K562 (cell line): ENCODE data around the gene PDE11A. TPM values are rescaled to one million over a fixed set of nuclear protein-coding genes. Genes with fewer than 3 reads are reported as not detected.

Experiments
- ATAC-seq: fragments of 200-7000 bp; cut with Tn5 transposase; 3 replicates; pipeline ENCODE4 v1.9.1; 2020; ENCODE audit warnings: moderate library complexity
- BruUV-seq: library from RNA; stranded (reverse); fragments of 400-500 nt; replicated peaks from 2 replicates; lab custom pipeline; 2021; lab: Mats Ljungman, UMichigan
- CTCF ChIA-PET: fragments of 300-600 bp; formaldehyde crosslinking; extraction: SDS; loops from one replicate; lab custom pipeline; 2021; ENCODE audit warnings: low intra/inter-chr PET ratio; lab: Yijun Ruan, JAX
- POLR2A ChIA-PET: fragments of 300-600, 350-650 bp; sonication (Branson Sonifier 250); formaldehyde crosslinking; extraction: SDS; loops from one replicate; lab custom pipeline; 2021; ENCODE audit warnings: antibody characterized with exemption, inconsistent platforms; lab: Yijun Ruan, JAX
- DNase-seq, 4 experiments: peaks; one replicate each; pipeline versions ENCODE4 v3.0.0 to v3.0.0-alpha.2; 2011 to 2018; ENCODE audit warnings: low spot score in 3 of 4, mixed read lengths in 3 of 4; ENCODE audit errors: extremely low read depth in 1 of 4
- FAIRE-seq: peaks from 2 replicates; lab custom pipeline; 2011; peaks lifted over from hg19 to GRCh38; lab: Jason Lieb, UNC
- H2AFZ ChIP-seq: 2 replicates; pipeline ENCODE4 v1.6.0; 2011; ENCODE audit warnings: low read depth, low read length, control low read depth, inconsistent platforms
- H3K27ac ChIP-seq: fragments of 200-600 bp; 3 replicates; pipeline ENCODE4 v1.8.0; 2011; ENCODE audit warnings: low read depth, mild to moderate bottlenecking, control low read depth, inconsistent platforms, low read length, moderate library complexity, mixed read lengths; ENCODE audit errors: extremely low read depth
- H3K27me3 ChIP-seq, 2 experiments: fragments of 300-600 bp in 1 of 2; 2 replicates in 1 of 2; 3 replicates in 1 of 2; pipeline versions ENCODE4 v1.6.0 to v1.8.0; 2011; ENCODE audit warnings: inconsistent platforms in 2 of 2, low read length in 2 of 2, mild to moderate bottlenecking in 1 of 2, mixed read lengths in 1 of 2, moderate library complexity in 1 of 2; ENCODE audit not compliant: control insufficient read depth in 2 of 2, insufficient read depth in 2 of 2
- H3K36me3 ChIP-seq: fragments of 300-600 bp; 3 replicates; pipeline ENCODE4 v1.8.0; 2011; ENCODE audit warnings: mild to moderate bottlenecking, low read length, inconsistent platforms; ENCODE audit not compliant: control insufficient read depth, insufficient read depth
- H3K4me1 ChIP-seq, 2 experiments: fragments of 200-600 bp in 1 of 2; replicated peaks in 1 of 2; 2 replicates in 1 of 2; 3 replicates in 1 of 2; pipeline versions ENCODE4 v1.5.1 to v1.8.0; 2011; ENCODE audit warnings: inconsistent platforms in 2 of 2, low read length in 2 of 2, mild to moderate bottlenecking in 1 of 2, mixed read lengths in 1 of 2, moderate library complexity in 1 of 2; ENCODE audit not compliant: control insufficient read depth in 2 of 2, insufficient read depth in 2 of 2
- H3K4me2 ChIP-seq: 2 replicates; pipeline ENCODE4 v1.6.1; 2011; ENCODE audit warnings: low read length, control low read depth, inconsistent platforms, mixed read lengths; ENCODE audit not compliant: insufficient read depth
- H3K4me3 ChIP-seq: fragments of 200-600 bp; sonication (generic), shearing (Covaris generic); 2 replicates; pipeline ENCODE4 v1.5.1; 2016; ENCODE audit warnings: control low read depth, inconsistent platforms
- H3K79me2 ChIP-seq: fragments of 200-600 bp; 3 replicates; pipeline ENCODE4 v1.8.0; 2011; ENCODE audit warnings: low read length, inconsistent platforms; ENCODE audit not compliant: control insufficient read depth, insufficient read depth
- H3K9ac ChIP-seq, 2 experiments: 2 replicates each; pipeline versions ENCODE4 v1.6.0 to v1.6.1; 2011; ENCODE audit warnings: low read depth in 2 of 2, low read length in 2 of 2, control low read depth in 1 of 2, inconsistent platforms in 1 of 2, mild to moderate bottlenecking in 1 of 2, mixed read lengths in 1 of 2; ENCODE audit not compliant: insufficient read depth in 1 of 2
- H3K9me1 ChIP-seq: one replicate; pipeline ENCODE4 v1.6.0; 2011; ENCODE audit warnings: inconsistent platforms, mild to moderate bottlenecking, low read length, moderate library complexity; ENCODE audit not compliant: control insufficient read depth, insufficient read depth
- H3K9me3 ChIP-seq: replicated peaks from 2 replicates; pipeline ENCODE4 v1.5.1; 2011; ENCODE audit warnings: low read depth, low read length, inconsistent platforms; ENCODE audit not compliant: control insufficient read depth, insufficient read depth
- H4K20me1 ChIP-seq: replicated peaks from 2 replicates; pipeline ENCODE4 v1.6.1; 2011; ENCODE audit warnings: low read length, inconsistent platforms, mixed read lengths; ENCODE audit not compliant: control insufficient read depth, insufficient read depth
- ARID1B ChIP-seq: fragments of 450-650 bp; IDR thresholded peaks from 2 replicates; pipeline ENCODE4 v1.6.1; 2016; ENCODE audit warnings: antibody characterized with exemption, mild to moderate bottlenecking, inconsistent platforms
- ARID2 ChIP-seq: fragments of 450-650 bp; IDR thresholded peaks from 2 replicates; pipeline ENCODE4 v1.6.1; 2017; ENCODE audit warnings: antibody characterized with exemption, mild to moderate bottlenecking
- CTBP1 ChIP-seq: fragments of 450-650 bp; IDR thresholded peaks from 2 replicates; pipeline ENCODE4 v1.6.1; 2016; ENCODE audit warnings: borderline replicate concordance
- ETV1 ChIP-seq: fragments of 450-650 bp; conservative IDR thresholded peaks from 2 replicates; pipeline ENCODE4 v1.6.1; 2016; ENCODE audit warnings: missing genetic modification characterization, control low read depth, low read depth, missing compliant biosample characterization
- EWSR1 ChIP-seq: fragments of 450-650 bp; IDR thresholded peaks from 2 replicates; pipeline ENCODE4 v1.6.1; 2018; ENCODE audit warnings: borderline replicate concordance, mild to moderate bottlenecking, low read depth, moderate library complexity; ENCODE audit not compliant: partially characterized antibody
- GABPA ChIP-seq: fragments of 200-800 bp; sonication (Bioruptor generic); conservative IDR thresholded peaks from 2 replicates; pipeline ENCODE4 v1.6.1; 2016; ENCODE audit warnings: low read depth, missing genetic modification characterization, missing compliant biosample characterization
- HMG20A ChIP-seq: fragments of 450-650 bp; formaldehyde crosslinking; conservative IDR thresholded peaks from 2 replicates; pipeline ENCODE4 v1.4.0; 2020; ENCODE audit warnings: mild to moderate bottlenecking, mixed read lengths
- LCOR ChIP-seq: sonication (generic); formaldehyde crosslinking; IDR thresholded peaks from 2 replicates; pipeline ENCODE4 v1.8.0; 2022; ENCODE audit warnings: mild to moderate bottlenecking, missing genetic modification reagents
- MTF1 ChIP-seq: fragments of 250-450 bp; sonication (Bioruptor Pico); IDR thresholded peaks from 2 replicates; pipeline ENCODE4 v1.9.0; 2021; ENCODE audit warnings: moderate library complexity, mild to moderate bottlenecking, inconsistent platforms, borderline replicate concordance
- TCF7L2 ChIP-seq: fragments of 150-350 bp; IDR thresholded peaks from 2 replicates; pipeline ENCODE4 v1.6.1; 2016; ENCODE audit warnings: low read depth, mild to moderate bottlenecking, low read length, moderate library complexity
- TEAD4 ChIP-seq, 2 experiments: sonication (generic) in 1 of 2; formaldehyde crosslinking in 1 of 2; IDR thresholded peaks; 2 replicates each; pipeline versions ENCODE4 v1.6.1 to v1.8.0; 2012 to 2022; ENCODE audit warnings: borderline replicate concordance in 1 of 2, inconsistent platforms in 1 of 2, low read length in 1 of 2, mild to moderate bottlenecking in 1 of 2, missing genetic modification reagents in 1 of 2
- ZZZ3 ChIP-seq: fragments of 450-650 bp; IDR thresholded peaks from 2 replicates; pipeline ENCODE4 v1.6.1; 2016; ENCODE audit warnings: antibody characterized with exemption, mild to moderate bottlenecking, moderate library complexity
- WGBS: fragments of 100-300 bp; shearing (Covaris generic); methylation state at CpG from one replicate; pipeline ENCODE4 v1.1.6; 2016; ENCODE audit warnings: low coverage, mixed read lengths; ENCODE audit not compliant: insufficient coverage; ENCODE audit errors: missing lambda C conversion rate; 5-methylcytosine and 5-hydroxymethylcytosine counted together
- in situ Hi-C: fragments of 300-500 bp; cut with MboI; formaldehyde crosslinking; loops from 4 replicates; pipeline ENCODE4 v1.15.0; 2018; ENCODE audit warnings: inconsistent platforms, mixed read lengths
- intact Hi-C: fragments of 100-400 bp; cut with micrococcal nuclease; formaldehyde crosslinking; loops from 2 replicates; pipeline ENCODE4 v1.14.2; 2022
- polyA plus RNA-seq, 8 experiments: library from polyadenylated mRNA; depleted of rRNA in 4 of 8; stranded (reverse) in 5 of 8; unstranded in 3 of 8; fragments of >200 nt; fragmentation: Nextera tagmentation in 2 of 8; fragmentation: Illumina TruSeq in 1 of 8; extraction: Ambion mirVana in 2 of 8; extraction: Trizol in 1 of 8; gene quantifications; 2 replicates each; pipeline versions ENCODE4 v1.2.1 to v1.2.3, GENCODE V29; 2011 to 2014; ENCODE audit warnings: inconsistent platforms in 1 of 8, missing spikeins in 1 of 8
- total RNA-seq, 7 experiments: library from RNA; depleted of rRNA in 6 of 7; stranded (reverse); fragments of >200 nt in 6 of 7; fragmentation: Illumina TruSeq in 2 of 7; extraction: Trizol in 2 of 7; gene quantifications; 2 replicates each; pipeline versions ENCODE4 v1.2.1 to v1.2.3, GENCODE V29; 2011 to 2021; ENCODE audit warnings: low replicate concordance in 1 of 7
- TF ChIP-seq, protein P1 (sequence below): fragments of 250-450 bp; sonication (Bioruptor Pico); IDR thresholded peaks from 2 replicates; pipeline ENCODE4 v1.5.0; 2021; ENCODE audit warnings: mild to moderate bottlenecking, moderate library complexity
- TF ChIP-seq, protein P2 (sequence below): fragments of 450-650 bp; IDR thresholded peaks from 2 replicates; pipeline ENCODE4 v1.6.1; 2016
- TF ChIP-seq, protein P3 (sequence below): fragments of 250-450 bp; sonication (Bioruptor Pico); IDR thresholded peaks from 2 replicates; pipeline ENCODE4 v1.4.0; 2020

PDE11A gene
- total and polyA plus RNA-seq, 9 of the 15 experiments (the other 6 are each of a cell fraction or from before 2014, with no cell fraction given): 3.2 to 22.1 (median 5.7) TPM

DNA sequence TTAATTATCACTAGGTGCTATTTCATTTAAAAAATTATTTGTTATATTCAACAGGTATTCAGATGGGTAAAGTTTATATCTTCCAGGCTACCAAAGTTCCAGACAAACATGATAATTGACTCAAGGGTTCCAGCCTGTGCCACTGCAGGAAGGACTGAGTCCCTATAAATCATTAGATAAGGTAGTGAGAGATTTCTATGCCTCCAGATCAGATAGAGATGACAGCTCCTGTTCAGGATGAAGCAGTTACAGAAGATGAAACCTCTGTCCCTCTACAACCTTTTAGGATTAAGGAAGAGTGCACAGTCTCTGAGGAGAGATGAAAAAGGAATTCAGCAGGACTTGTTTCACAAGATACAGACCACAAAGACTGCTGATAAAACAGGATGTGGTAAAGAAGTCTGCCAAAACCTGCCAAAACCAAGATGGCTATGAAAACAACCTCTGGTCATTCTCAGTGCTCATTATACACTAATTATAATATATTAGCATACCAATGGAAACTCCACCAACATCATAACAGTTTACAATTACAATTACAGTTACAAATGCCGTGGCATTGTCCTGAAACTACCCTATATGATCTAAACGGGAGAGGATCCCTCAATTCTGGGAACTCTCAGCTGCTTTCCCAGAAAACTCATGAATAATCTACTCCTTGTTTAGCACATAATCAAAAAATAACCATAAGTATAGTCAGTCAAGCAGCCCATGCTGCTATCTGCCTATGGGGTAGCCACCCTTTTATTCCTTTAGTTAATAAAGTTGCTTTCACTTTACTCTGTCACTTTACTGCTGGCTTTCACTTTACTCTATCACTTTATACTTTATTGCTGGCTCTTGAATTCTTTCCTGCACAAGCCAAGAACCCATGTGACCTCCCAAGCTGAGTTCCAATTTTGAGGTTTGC, 288.5 kb downstream of the PDE11A start:
- Histone ChIP-seq H3K79me2 (no peaks in the 10 kb centered on the region), H3K9ac (no peak overlapping the region), H3K36me3 (no peaks in the 10 kb centered on the region), H3K27me3 (no peaks in the 10 kb centered on the region), H3K9me1 (no peaks in the 10 kb centered on the region), H3K27ac (no peak overlapping the region), H3K4me2 (peak overlapping the region; percentile 6; the same call in 1 of the 2 replicates), H4K20me1 (no peaks in the 10 kb centered on the region), H3K4me1 (peaks cover 0 to 6% of the 10 kb centered on the region in 2 experiments; a peak in 1 of 5 replicates), H2AFZ (peak overlapping the region; percentile 61), H3K9me3 (no peaks in the 10 kb centered on the region), H3K4me3 (no peak overlapping the region)
- FAIRE-seq (no peak), DNase-seq (no peak), ATAC-seq (no peak; the same call in 2 of the 3 replicates)
- POLR2A ChIA-PET: interaction anchor here (0.6 kb wide), 1 partner anchor 16 kb away, joined by 3 read pairs; no protein-coding TSS in a partner anchor
- in situ Hi-C loops: no loop called here
- CTCF ChIA-PET: no interaction called here
- 0% methylated on average over 2 of the region's 2 CpGs for WGBS
- intact Hi-C loops: no loop called here
- no TSS peak for BruUV-seq
- peak; percentile 69 for TF ChIP-seq ETV1 (tag)
- TF ChIP-seq TCF7L2: no peak
- TF ChIP-seq, protein P1, sequence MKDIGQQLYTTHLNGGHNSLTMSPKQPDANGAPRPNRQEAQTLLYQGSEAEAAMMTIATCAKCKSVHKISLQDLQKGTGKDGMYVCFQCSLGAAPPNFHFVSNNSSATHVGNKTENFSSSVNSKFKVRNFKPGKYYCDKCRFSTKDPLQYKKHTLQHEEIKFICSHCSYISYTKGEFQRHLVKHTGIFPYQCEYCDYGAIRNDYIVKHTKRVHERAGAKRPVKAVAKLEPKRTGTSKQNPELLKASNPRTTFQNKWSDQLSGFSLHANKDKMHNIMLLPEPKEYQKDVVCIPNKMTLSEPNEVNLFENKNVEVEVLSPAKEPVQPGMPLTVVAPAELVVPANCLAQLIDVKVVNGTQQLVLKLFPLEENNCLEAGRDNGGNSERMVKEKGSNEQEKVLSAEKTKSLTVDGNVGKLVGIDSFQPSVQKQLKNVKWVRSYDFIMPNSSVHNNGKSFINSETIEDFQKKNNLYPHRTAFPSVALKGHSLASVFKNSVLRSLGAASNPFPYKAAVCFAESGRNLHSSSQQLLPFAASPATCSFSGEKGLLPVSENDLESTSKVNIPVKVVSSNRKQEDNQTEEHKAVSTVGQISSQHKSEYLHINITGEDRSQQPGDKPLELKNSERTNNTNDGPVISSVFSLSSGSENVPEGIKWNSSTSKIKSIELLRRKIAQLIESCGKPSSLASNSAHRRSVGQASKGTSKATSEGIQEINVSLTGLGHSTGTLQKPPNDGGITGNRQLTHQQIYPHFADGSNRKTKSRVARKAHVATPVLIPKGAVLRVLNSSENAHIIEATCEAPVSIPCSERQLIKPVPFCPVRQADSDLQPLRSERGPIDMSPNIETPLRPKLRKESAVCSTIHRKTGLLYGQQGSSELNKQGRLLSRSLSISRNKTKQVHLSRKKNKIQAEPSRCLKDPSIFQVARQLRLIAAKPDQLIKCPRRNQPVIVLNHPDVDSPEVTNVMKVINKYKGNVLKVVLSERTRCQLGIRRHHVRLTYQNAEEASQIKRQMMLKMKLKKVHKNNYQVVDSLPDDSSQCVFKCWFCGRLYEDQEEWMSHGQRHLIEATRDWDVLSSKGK (CRISPR knock-in tag): no peak
- TF ChIP-seq ARID1B: no peak
- TF ChIP-seq LCOR (CRISPR knock-in tag): peak; percentile 39; the same call in 1 of the 2 replicates
- peak; percentile 6; the same call in 1 of the 2 replicates for TF ChIP-seq TEAD4 (IDR thresholded peaks at IDR 0.05; ENCODE audit: low read length)
- TF ChIP-seq TEAD4 (CRISPR knock-in tag; IDR thresholded peaks at IDR 0.05; ENCODE audit: borderline replicate concordance): no peak
- TF ChIP-seq MTF1: no peak
- no peak for TF ChIP-seq EWSR1
- no peak for TF ChIP-seq HMG20A (CRISPR knock-in tag)
- TF ChIP-seq, protein P2, sequence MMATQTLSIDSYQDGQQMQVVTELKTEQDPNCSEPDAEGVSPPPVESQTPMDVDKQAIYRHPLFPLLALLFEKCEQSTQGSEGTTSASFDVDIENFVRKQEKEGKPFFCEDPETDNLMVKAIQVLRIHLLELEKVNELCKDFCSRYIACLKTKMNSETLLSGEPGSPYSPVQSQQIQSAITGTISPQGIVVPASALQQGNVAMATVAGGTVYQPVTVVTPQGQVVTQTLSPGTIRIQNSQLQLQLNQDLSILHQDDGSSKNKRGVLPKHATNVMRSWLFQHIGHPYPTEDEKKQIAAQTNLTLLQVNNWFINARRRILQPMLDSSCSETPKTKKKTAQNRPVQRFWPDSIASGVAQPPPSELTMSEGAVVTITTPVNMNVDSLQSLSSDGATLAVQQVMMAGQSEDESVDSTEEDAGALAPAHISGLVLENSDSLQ: 0 out of 2 replicates have a peak, but pooled peaks have one; percentile 18
- TF ChIP-seq GABPA (tag): peak; percentile 68
- no peak for TF ChIP-seq ARID2
- peak; percentile 28; the same call in 1 of the 2 replicates for TF ChIP-seq CTBP1
- no peak for TF ChIP-seq ZZZ3
- TF ChIP-seq, protein P3, sequence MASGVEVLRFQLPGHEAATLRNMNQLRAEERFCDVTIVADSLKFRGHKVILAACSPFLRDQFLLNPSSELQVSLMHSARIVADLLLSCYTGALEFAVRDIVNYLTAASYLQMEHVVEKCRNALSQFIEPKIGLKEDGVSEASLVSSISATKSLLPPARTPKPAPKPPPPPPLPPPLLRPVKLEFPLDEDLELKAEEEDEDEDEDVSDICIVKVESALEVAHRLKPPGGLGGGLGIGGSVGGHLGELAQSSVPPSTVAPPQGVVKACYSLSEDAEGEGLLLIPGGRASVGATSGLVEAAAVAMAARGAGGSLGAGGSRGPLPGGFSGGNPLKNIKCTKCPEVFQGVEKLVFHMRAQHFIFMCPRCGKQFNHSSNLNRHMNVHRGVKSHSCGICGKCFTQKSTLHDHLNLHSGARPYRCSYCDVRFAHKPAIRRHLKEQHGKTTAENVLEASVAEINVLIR (CRISPR knock-in tag): no peak
